Uterus (tissue), 2 donors: ENCODE measurements around the gene C15orf61.

ENCODE experiments used
- CTCF ChIP-seq, 4 experiments: fragments of 200-600 bp in 2 of 4; fragments of 450-650 bp in 2 of 4; sonication (generic) in 2 of 4; IDR thresholded peaks; one replicate each; pipeline ENCODE4 v1.5.1; 2016 to 2019; ENCODE audit warnings: antibody characterized with exemption in 4 of 4, mild to moderate bottlenecking in 2 of 4, moderate library complexity in 1 of 4
- POLR2A ChIP-seq, 2 donors: fragments of 450-650 bp; IDR thresholded peaks; one replicate each; pipeline ENCODE4 v1.6.1; 2016; ENCODE audit warnings: antibody characterized with exemption in 2 of 2, mild to moderate bottlenecking in 1 of 2, moderate library complexity in 1 of 2

DNA sequence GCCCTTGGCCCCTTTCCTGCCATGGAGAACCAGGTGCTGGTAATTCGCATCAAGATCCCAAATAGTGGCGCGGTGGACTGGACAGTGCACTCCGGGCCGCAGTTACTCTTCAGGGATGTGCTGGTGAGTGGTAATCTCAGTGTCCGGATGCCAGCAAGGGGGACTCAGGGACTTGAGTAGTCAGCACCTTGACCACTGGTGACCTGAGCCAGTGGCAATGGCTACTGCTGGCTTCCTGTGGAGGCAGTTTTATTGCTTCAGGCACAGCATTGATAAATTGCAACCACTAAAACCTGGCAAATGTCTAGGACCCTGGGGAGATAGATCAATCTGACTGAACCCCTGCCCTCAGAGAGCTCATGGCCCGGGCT, 22.4 kb downstream of the C15orf61 start:
- TF ChIP-seq CTCF (IDR thresholded peaks at IDR 0.05) (no peak), POLR2A (IDR thresholded peaks at IDR 0.05) (no peak)
